Tongue (tissue), 3 donors: ENCODE results near the gene KRTAP6-2. TPM values are rescaled to one million over a fixed set of nuclear protein-coding genes. Genes with fewer than 3 reads are reported as not detected.

Experiments used
- DNase-seq: peaks from one replicate; pipeline ENCODE4 v3.0.0-alpha.2; 2015
- small RNA-seq: library from RNA; depleted of rRNA; stranded (forward); fragments of <200 nt; gene quantifications from one replicate; pipeline ENCODE3, GENCODE V24; 2014; ENCODE audit warnings: low replicate concordance
- total RNA-seq: library from RNA; depleted of rRNA; stranded (reverse); fragments of >200 nt; gene quantifications from one replicate; pipeline ENCODE4 v1.2.3, GENCODE V29; 2014

Gene KRTAP6-2
- total RNA-seq, 1 donor from 2014 or later, result not detected

DNA sequence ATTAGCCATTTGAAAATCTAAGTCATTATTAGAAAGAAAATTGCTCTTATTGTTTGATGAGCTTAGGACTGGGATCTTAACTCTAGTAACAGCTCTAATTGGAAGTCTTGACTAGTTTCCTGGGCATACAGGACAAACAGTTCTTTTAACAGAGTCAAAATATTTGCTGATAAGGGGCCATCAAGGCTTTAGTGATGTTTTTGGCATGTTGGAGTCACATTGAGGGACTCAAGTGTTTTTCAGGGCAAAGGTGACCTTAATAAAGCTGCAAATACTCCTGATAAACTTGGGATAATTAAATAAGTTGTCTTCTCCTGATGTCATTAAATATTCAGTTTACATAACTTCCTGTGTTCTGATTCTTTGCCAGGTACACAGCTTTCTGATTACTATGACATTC lies 31.1 kb downstream of the KRTAP6-2 start:
- DNase-seq, result no peak

GRCh38 chr21:30563630-30564029 lies 35.1 kb downstream of the KRTAP6-2 start:
- no peak for DNase-seq

DNA sequence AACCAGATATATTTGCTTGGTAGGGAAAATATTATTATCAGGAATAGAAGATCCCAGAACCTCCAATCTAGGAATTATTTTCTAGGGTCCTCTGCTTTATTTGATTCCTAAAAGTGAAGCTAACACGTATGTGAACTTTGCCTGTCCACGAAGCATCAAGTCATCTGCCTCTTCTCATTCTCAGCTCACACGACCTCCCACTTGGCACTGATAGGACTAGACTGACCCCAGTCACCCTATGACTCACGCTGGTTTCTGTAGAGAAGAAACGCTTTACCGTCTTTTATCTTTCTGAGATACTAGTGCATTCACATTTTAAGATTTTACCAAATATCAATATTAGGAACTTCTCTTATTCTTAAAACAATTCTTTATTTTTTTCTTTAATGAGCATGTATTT lies 35.6 kb downstream of the KRTAP6-2 start:
- DNase-seq, result no peak

GRCh38 chr21:30561957-30562356 lies 36.7 kb downstream of the KRTAP6-2 start:
- DNase-seq, result no peak

DNA sequence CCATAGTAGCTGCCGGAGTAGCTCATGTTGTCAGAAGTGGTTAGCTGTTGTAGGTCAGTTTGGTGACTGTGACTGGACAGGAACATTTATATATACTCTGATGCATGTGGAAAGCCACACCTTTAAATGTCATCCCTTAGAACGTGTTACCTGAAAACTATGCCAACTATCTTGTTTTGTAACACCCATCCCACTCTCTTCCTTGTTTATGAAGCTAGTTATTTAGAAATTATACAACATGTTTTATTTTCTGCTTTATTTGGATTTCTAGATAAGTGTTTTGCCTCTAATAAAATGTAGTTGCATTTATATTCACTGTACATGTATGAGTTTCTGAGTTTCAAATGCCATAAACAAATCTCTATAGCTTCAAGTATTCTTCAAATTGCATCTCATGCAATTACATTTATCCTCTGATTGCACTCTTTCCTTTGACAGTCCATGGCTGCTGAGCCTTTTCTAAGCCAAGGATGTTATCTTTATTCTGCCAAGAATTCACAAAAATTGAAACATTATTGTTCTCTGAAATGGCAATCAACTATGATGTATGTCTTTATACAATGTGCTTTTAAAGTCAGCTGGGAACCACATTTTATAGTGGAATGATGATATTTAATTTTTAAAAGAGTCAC lies 37.3 kb downstream of the KRTAP6-2 start, which contains the start of gene KRTAP19-7:
Gene KRTAP19-7, minus strand, starts transcription at position 51 of the 632 bp plus-strand sequence. Its CDS starts 25 bp downstream, at position 26.
- no peak for DNase-seq

GRCh38 chr21:30555095-30555494 lies 43.6 kb downstream of the KRTAP6-2 start:
- DNase-seq, result no peak

DNA sequence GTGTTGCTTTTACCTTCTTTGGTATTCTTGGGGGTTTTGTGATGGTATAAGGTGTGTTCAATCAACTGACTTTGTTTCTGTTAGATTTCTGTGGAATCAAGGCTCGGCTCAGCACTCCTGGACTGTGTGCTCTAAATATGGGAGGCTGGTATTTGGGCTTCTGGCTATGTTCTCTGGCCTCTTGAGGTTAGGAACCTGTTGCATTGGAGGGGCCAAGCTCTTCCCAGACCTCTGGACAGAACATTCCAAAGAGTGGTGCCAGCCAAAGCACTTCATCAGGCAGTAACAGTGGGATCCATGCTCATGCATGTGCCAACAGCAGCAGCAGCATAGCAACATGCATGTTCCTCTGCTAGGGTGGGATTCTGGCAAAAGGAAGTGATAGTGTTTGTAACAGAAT lies 45.9 kb downstream of the KRTAP6-2 start:
- DNase-seq, result no peak

Small RNAs within 50 kb of the gene (small RNA-seq; reads per million reads assigned to genes)
- not detected for gene KRTAP20-1
- not detected for gene KRTAP20-3
- not detected for gene KRTAP20-4
- gene KRTAP22-1, result not detected
- gene KRTAP22-2, result not detected

Other genes with a start within 250 kb of the KRTAP6-2 start
- not detected for gene KRTAP13-2, start 226.6 kb downstream of the KRTAP6-2 start, total RNA-seq
- gene KRTAP13-1, start 202.9 kb downstream of the KRTAP6-2 start, total RNA-seq, result not detected
- not detected for gene KRTAP13-3, start 173.0 kb downstream of the KRTAP6-2 start, total RNA-seq
- gene KRTAP13-4, start 168.7 kb downstream of the KRTAP6-2 start, total RNA-seq, result not detected
- gene KRTAP15-1, start 158.6 kb downstream of the KRTAP6-2 start, total RNA-seq, result not detected
- gene KRTAP19-1, start 118.5 kb downstream of the KRTAP6-2 start, total RNA-seq, result not detected
- gene KRTAP19-2, start 111.5 kb downstream of the KRTAP6-2 start, total RNA-seq, result not detected
- not detected for gene KRTAP19-3, start 106.9 kb downstream of the KRTAP6-2 start, total RNA-seq
- gene KRTAP19-4, start 101.7 kb downstream of the KRTAP6-2 start, total RNA-seq, result not detected
- gene KRTAP19-5, start 96.8 kb downstream of the KRTAP6-2 start, total RNA-seq, result not detected
- gene KRTAP19-6, start 57.0 kb downstream of the KRTAP6-2 start, total RNA-seq, result not detected
- gene KRTAP19-7, start 37.6 kb downstream of the KRTAP6-2 start, total RNA-seq, result not detected
- gene KRTAP22-2, start 8.5 kb downstream of the KRTAP6-2 start, total RNA-seq, result not detected
- gene KRTAP6-3, start 6.5 kb downstream of the KRTAP6-2 start, total RNA-seq, result not detected
- gene KRTAP22-1, start 2.2 kb upstream of the KRTAP6-2 start, total RNA-seq, result not detected
- gene KRTAP6-1, start 15.0 kb upstream of the KRTAP6-2 start, total RNA-seq, result not detected
- gene KRTAP20-1, start 17.5 kb upstream of the KRTAP6-2 start, total RNA-seq, result not detected
- not detected for gene KRTAP20-4, start 21.7 kb upstream of the KRTAP6-2 start, total RNA-seq
- gene KRTAP20-2, start 36.3 kb upstream of the KRTAP6-2 start, total RNA-seq, result not detected
- not detected for gene KRTAP20-3, start 44.0 kb upstream of the KRTAP6-2 start, total RNA-seq
- gene KRTAP21-3, start 119.9 kb upstream of the KRTAP6-2 start, total RNA-seq, result not detected
- not detected for gene KRTAP21-2, start 148.4 kb upstream of the KRTAP6-2 start, total RNA-seq
- not detected for gene KRTAP21-1, start 156.5 kb upstream of the KRTAP6-2 start, total RNA-seq
- gene KRTAP8-1, start 214.4 kb upstream of the KRTAP6-2 start, total RNA-seq, result not detected
- gene KRTAP7-1, start 230.9 kb upstream of the KRTAP6-2 start, total RNA-seq, result not detected